ENCODE results near the gene GAPDHS. TPM values are rescaled to one million over a fixed set of nuclear protein-coding genes. Genes with fewer than 3 reads are reported as not detected.

Gene GAPDHS
- total RNA-seq, 1 experiment from 2014 or later, result not detected

GRCh38 chr19:35545855-35546381 is 12.7 kb downstream of the GAPDHS start:
- TF ChIP-seq YY1 (IDR thresholded peaks at IDR 0.05; ENCODE audit: extremely low read depth, insufficient replicate concordance, low read depth, low read length) (no peak), MAX (IDR thresholded peaks at IDR 0.05) (peak; percentile 2; the same call in 1 of the 2 replicates), ZFX (IDR thresholded peaks at IDR 0.05) (peak; percentile 86; the same call in 1 of the 2 replicates), POLR2A (IDR thresholded peaks at IDR 0.05; ENCODE audit: borderline replicate concordance, extremely low read depth, insufficient read depth, insufficient read length) (no peak), JUND (IDR thresholded peaks at IDR 0.05) (no peak), EGR1 (IDR thresholded peaks at IDR 0.05; ENCODE audit: low read depth) (peak; percentile 72; the same call in 1 of the 2 replicates)
- TF ChIP-seq, protein P1, sequence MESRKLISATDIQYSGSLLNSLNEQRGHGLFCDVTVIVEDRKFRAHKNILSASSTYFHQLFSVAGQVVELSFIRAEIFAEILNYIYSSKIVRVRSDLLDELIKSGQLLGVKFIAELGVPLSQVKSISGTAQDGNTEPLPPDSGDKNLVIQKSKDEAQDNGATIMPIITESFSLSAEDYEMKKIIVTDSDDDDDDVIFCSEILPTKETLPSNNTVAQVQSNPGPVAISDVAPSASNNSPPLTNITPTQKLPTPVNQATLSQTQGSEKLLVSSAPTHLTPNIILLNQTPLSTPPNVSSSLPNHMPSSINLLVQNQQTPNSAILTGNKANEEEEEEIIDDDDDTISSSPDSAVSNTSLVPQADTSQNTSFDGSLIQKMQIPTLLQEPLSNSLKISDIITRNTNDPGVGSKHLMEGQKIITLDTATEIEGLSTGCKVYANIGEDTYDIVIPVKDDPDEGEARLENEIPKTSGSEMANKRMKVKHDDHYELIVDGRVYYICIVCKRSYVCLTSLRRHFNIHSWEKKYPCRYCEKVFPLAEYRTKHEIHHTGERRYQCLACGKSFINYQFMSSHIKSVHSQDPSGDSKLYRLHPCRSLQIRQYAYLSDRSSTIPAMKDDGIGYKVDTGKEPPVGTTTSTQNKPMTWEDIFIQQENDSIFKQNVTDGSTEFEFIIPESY (IDR thresholded peaks at IDR 0.05; ENCODE audit: extremely low read depth, insufficient replicate concordance, low read length), result no peak
- intact Hi-C loops (cut with micrococcal nuclease), result loop anchor here (1.0 to 10.0 kb wide), 2 partner anchors 36 to 389 kb away; partner anchors contain the start of gene LRFN3
- H3K4me3 ChIP-seq (replicated peaks in 1 of 2; ENCODE audit: low read depth in 1 of 2, low read length in 2 of 2), result peak overlapping the region; percentile 69 to 100
- no peaks in the 10 kb centered on the region for H3K27me3 ChIP-seq (ENCODE audit: insufficient read depth, low read length)
- peaks cover 56% of the 10 kb centered on the region for H3K79me2 ChIP-seq (ENCODE audit: insufficient read depth, low read length)
- H3K9me3 ChIP-seq (ENCODE audit: control insufficient read depth in 1 of 2, insufficient read depth in 1 of 2, low read depth in 1 of 2, low read length in 2 of 2), result no peaks in the 10 kb centered on the region
- H3K4me2 ChIP-seq (ENCODE audit: low read length), result peak overlapping the region; percentile 98
- ATAC-seq, result peak; percentile 76
- H3K4me1 ChIP-seq (ENCODE audit: control insufficient read depth in 1 of 2, insufficient read depth in 2 of 2, low read length in 2 of 2), result peaks cover 9 to 22% of the 10 kb centered on the region in 2 experiments
- CTCF ChIA-PET, result no interaction called here
- RAD21 ChIA-PET (ENCODE audit: low non-redundant PET in 1 of 2, low total read pairs in 2 of 2, uncharacterized antibody in 2 of 2, unreplicated experiment in 2 of 2), result no interaction called here
- H3K27ac ChIP-seq (ENCODE audit: low read depth, low read length), result peak overlapping the region; percentile 89
- POLR2A ChIA-PET, result no interaction called here
- no TSS peak for BruUV-seq (replicated peaks)
- H2AFZ ChIP-seq (ENCODE audit: low read depth, low read length, poor library complexity, severe bottlenecking), result no peak overlapping the region
- H3K9me2 ChIP-seq (ENCODE audit: insufficient read depth), result no peaks in the 10 kb centered on the region
- H3K36me3 ChIP-seq (ENCODE audit: control insufficient read depth in 1 of 2, insufficient read depth in 2 of 2, low read length in 2 of 2), result peaks cover 8 to 36% of the 10 kb centered on the region in 2 experiments; a peak in 3 of 4 replicates
- H4K20me1 ChIP-seq (ENCODE audit: insufficient read depth), result no peaks in the 10 kb centered on the region
- no peak for DNase-seq (ENCODE audit: low read depth, low spot score)
- peak overlapping the region; percentile 100 for H3K9ac ChIP-seq (ENCODE audit: low read length)
